Common myeloid progenitor, CD34-positive (primary cell): ENCODE measurements around the gene DTNB.
A peak's percentile ranks its signal among the peaks of the same experiment; 100 is the strongest.

ENCODE experiments used
- CTCF ChIA-PET: fragments of 350-600 bp; sonication (Branson Sonifier 250); formaldehyde crosslinking; loops from one replicate; lab custom pipeline; 2021; ENCODE audit warnings: antibody characterized with exemption; lab: Charles Lee
- POLR2A ChIA-PET: fragments of 350-600 bp; sonication (Branson Sonifier 250); formaldehyde crosslinking; loops from one replicate; lab custom pipeline; 2021; ENCODE audit warnings: antibody characterized with exemption; lab: Charles Lee
- DNase-seq, 3 donors: peaks; one replicate each; pipeline versions ENCODE4 v3.0.0 to v3.0.0-alpha.2; 2013
- H3K27ac ChIP-seq, 2 experiments: 1 replicate in 1 of 2; 2 replicates in 1 of 2; pipeline ENCODE4 v1.7.0; 2013; ENCODE audit warnings: inconsistent platforms in 2 of 2, low read length in 2 of 2, mild to moderate bottlenecking in 2 of 2, low read depth in 1 of 2, moderate library complexity in 1 of 2; ENCODE audit not compliant: severe bottlenecking in 2 of 2, insufficient read depth in 1 of 2, poor library complexity in 1 of 2
- H3K27me3 ChIP-seq, 5 experiments: replicated peaks in 2 of 5; 1 replicate in 3 of 5; 2 replicates in 2 of 5; pipeline versions ENCODE4 v1.6.1 to v1.7.0; 2013; ENCODE audit warnings: low read length in 4 of 5, mild to moderate bottlenecking in 2 of 5, moderate library complexity in 2 of 5, inconsistent platforms in 1 of 5; ENCODE audit not compliant: insufficient read depth in 5 of 5, control insufficient read depth in 4 of 5
- H3K36me3 ChIP-seq, 4 experiments: 1 replicate in 2 of 4; 2 replicates in 2 of 4; pipeline versions ENCODE4 v1.6.1 to v1.7.0; 2013; ENCODE audit warnings: low read length in 3 of 4, control low read depth in 1 of 4, mild to moderate bottlenecking in 1 of 4; ENCODE audit not compliant: control insufficient read depth in 4 of 4, insufficient read depth in 4 of 4
- H3K4me1 ChIP-seq, 4 experiments: 1 replicate in 3 of 4; 2 replicates in 1 of 4; pipeline versions ENCODE4 v1.6.1 to v1.7.1; 2013; ENCODE audit warnings: low read length in 3 of 4, mild to moderate bottlenecking in 3 of 4, control low read depth in 1 of 4, inconsistent platforms in 1 of 4, moderate library complexity in 1 of 4; ENCODE audit not compliant: control insufficient read depth in 4 of 4, insufficient read depth in 4 of 4; ENCODE audit errors: control extremely low read depth in 1 of 4
- H3K4me3 ChIP-seq, 7 experiments: 1 replicate in 4 of 7; 2 replicates in 3 of 7; pipeline versions ENCODE4 v1.5.1 to v1.7.0; 2013; ENCODE audit warnings: mild to moderate bottlenecking in 7 of 7, low read length in 6 of 7, moderate library complexity in 6 of 7, inconsistent platforms in 2 of 7, low read depth in 2 of 7, control low read depth in 1 of 7; ENCODE audit not compliant: insufficient read depth in 4 of 7, control insufficient read depth in 1 of 7; ENCODE audit errors: extremely low read depth in 1 of 7
- H3K9me3 ChIP-seq, 5 experiments: 1 replicate in 4 of 5; 2 replicates in 1 of 5; pipeline versions ENCODE4 v1.6.1 to v1.7.1; 2013; ENCODE audit warnings: low read length in 4 of 5, mild to moderate bottlenecking in 2 of 5, inconsistent platforms in 1 of 5, low read depth in 1 of 5, moderate library complexity in 1 of 5; ENCODE audit not compliant: control insufficient read depth in 4 of 5, insufficient read depth in 2 of 5; ENCODE audit errors: control extremely low read depth in 1 of 5
- WGBS: methylation state at CpG from one replicate; pipeline ENCODE4 v1.1.5; 2013; ENCODE audit not compliant: insufficient coverage; 5-methylcytosine and 5-hydroxymethylcytosine counted together

DTNB gene

GRCh38 chr2:25444608-25445270, 228.6 kb downstream of the DTNB start:
- no peak for DNase-seq
- H3K27me3 ChIP-seq: no peaks in the 10 kb centered on the region
- peaks cover 0 to 3% (median 0%) of the 10 kb centered on the region in 4 experiments for H3K36me3 ChIP-seq
- H3K27ac ChIP-seq: no peak overlapping the region
- no peaks in the 10 kb centered on the region for H3K4me1 ChIP-seq
- H3K4me3 ChIP-seq: no peak overlapping the region
- POLR2A ChIA-PET: no interaction called here
- H3K9me3 ChIP-seq: no peaks in the 10 kb centered on the region
- CTCF ChIA-PET: interaction anchor here (0.9 kb wide), 1 partner anchor 7 kb away, joined by 3 read pairs; no protein-coding TSS in a partner anchor
- 100% methylated on average over 1 of the region's 8 CpGs for WGBS

GRCh38 chr2:25443766-25444165, 229.6 kb downstream of the DTNB start:
- no peak overlapping the region for H3K4me3 ChIP-seq
- DNase-seq: no peak
- WGBS: 95% methylated on average over 2 of the region's 3 CpGs
- ChIA-PET CTCF (interaction anchor here (0.9 kb wide), 1 partner anchor 11 kb away, joined by 3 read pairs; no protein-coding TSS in a partner anchor), POLR2A (interaction anchor here (0.6 kb wide), 1 partner anchor 14 kb away, joined by 3 read pairs; no protein-coding TSS in a partner anchor)
- H3K36me3 ChIP-seq: peaks cover 0 to 3% (median 0%) of the 10 kb centered on the region in 4 experiments
- no peaks in the 10 kb centered on the region for H3K9me3 ChIP-seq
- H3K27me3 ChIP-seq: no peaks in the 10 kb centered on the region
- no peak overlapping the region for H3K27ac ChIP-seq
- no peaks in the 10 kb centered on the region for H3K4me1 ChIP-seq

GRCh38 chr2:25441353-25441752, 232.0 kb downstream of the DTNB start:
- Histone ChIP-seq H3K4me1 (no peaks in the 10 kb centered on the region), H3K36me3 (no peaks in the 10 kb centered on the region), H3K27ac (no peak overlapping the region), H3K9me3 (no peaks in the 10 kb centered on the region), H3K27me3 (no peaks in the 10 kb centered on the region), H3K4me3 (no peak overlapping the region)
- DNase-seq: no peak
- CTCF ChIA-PET: interaction anchor here (1.1 kb wide), 1 partner anchor 11 kb away, joined by 3 read pairs; no protein-coding TSS in a partner anchor
- WGBS: 47% methylated on average over 2 of the region's 3 CpGs
- POLR2A ChIA-PET: interaction anchor here (0.6 kb wide), 1 partner anchor 644 kb away, joined by 4 read pairs; no protein-coding TSS in a partner anchor

- Histone ChIP-seq H3K4me1 (no peaks in the 10 kb centered on the region), H3K36me3 (peaks cover 0 to 8% (median 0%) of the 10 kb centered on the region in 4 experiments), H3K27me3 (no peaks in the 10 kb centered on the region), H3K9me3 (peaks cover 0 to 4% (median 0%) of the 10 kb centered on the region in 5 experiments), H3K27ac (no peak overlapping the region), H3K4me3 (no peak overlapping the region)
- no peak for DNase-seq
- WGBS: 100% methylated on average over 1 of the region's 2 CpGs
- ChIA-PET POLR2A (no interaction called here), CTCF (interaction anchor here (0.8 kb wide), 1 partner anchor 62 kb away, joined by 3 read pairs; no protein-coding TSS in a partner anchor)
These were observed 234.6 kb downstream of the DTNB start for GRCh38 chr2:25438793-25439192.

GRCh38 chr2:25437881-25438662, 235.3 kb downstream of the DTNB start:
- Histone ChIP-seq H3K27me3 (no peaks in the 10 kb centered on the region), H3K4me3 (no peak overlapping the region), H3K4me1 (no peaks in the 10 kb centered on the region), H3K36me3 (peaks cover 0 to 10% (median 0%) of the 10 kb centered on the region in 4 experiments), H3K27ac (no peak overlapping the region), H3K9me3 (peaks cover 0 to 4% (median 0%) of the 10 kb centered on the region in 5 experiments)
- WGBS: 71% methylated on average over 2 of the region's 4 CpGs
- POLR2A ChIA-PET: no interaction called here
- CTCF ChIA-PET: interaction anchor here (0.7 to 1.5 kb wide), 3 partner anchors 7 to 130 kb away, joined by 3 read pairs; no protein-coding TSS in a partner anchor
- DNase-seq: peak in 1 of 3 donors; percentile 12

GRCh38 chr2:25435421-25435820, 238.0 kb downstream of the DTNB start:
- ChIA-PET POLR2A (no interaction called here), CTCF (no interaction called here)
- Histone ChIP-seq H3K9me3 (peaks cover 0 to 4% (median 0%) of the 10 kb centered on the region in 5 experiments), H3K27ac (no peak overlapping the region), H3K4me3 (no peak overlapping the region), H3K4me1 (no peaks in the 10 kb centered on the region), H3K36me3 (peaks cover 0 to 17% (median 3%) of the 10 kb centered on the region in 4 experiments), H3K27me3 (no peaks in the 10 kb centered on the region)
- no CpG with 5 or more reads among the region's 1 CpG for WGBS
- no peak for DNase-seq
